OCI-LY1 (cell line): Measurements from ENCODE around the gene ZNF350.
"Not testable (repeated sequence)": the region's sequence is repeated elsewhere in the genome, so short reads cannot be mapped to it uniquely, and the experiment has no call there.

Source experiments
- CTCF ChIP-seq: fragments of 200-600 bp; sonication (generic), shearing (Covaris generic); IDR thresholded peaks from 2 replicates; pipeline ENCODE4 v1.5.1; 2017; ENCODE audit warnings: mild to moderate bottlenecking, antibody characterized with exemption, low read length, moderate library complexity, mixed read lengths
- EZH2 ChIP-seq: fragments of 200-600 bp; sonication (generic), shearing (Covaris generic); IDR thresholded peaks from 2 replicates; pipeline ENCODE4 v1.8.0; 2017; ENCODE audit warnings: borderline replicate concordance, mixed run types, mild to moderate bottlenecking, antibody characterized with exemption, low read length, moderate library complexity, mixed read lengths

DNA sequence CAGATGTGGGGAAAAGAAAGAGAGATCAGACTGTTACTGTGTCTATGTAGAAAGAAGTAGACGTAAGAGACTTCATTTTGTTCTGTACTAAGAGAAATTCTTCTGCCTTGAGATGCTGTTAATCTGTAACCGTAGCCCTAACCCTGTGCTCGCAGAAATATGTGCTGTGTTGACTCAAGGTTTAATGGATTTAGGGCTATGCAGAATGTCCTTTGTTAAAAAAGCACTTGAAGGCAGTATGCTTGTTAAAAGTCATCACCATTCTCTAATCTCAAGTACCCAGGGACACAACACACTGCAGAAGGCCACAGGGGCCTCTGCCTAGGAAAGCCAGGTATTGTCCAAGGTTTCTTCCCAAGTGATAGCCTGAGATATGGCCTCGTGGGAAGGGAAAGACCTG, 37.8 kb upstream of the ZNF350 start:
- not testable (repeated sequence) for TF ChIP-seq CTCF, EZH2
